BE2C (cell line): ENCODE data around the gene MS4A8.
"Not testable (repeated sequence)": the region's sequence is repeated elsewhere in the genome, so short reads cannot be mapped to it uniquely, and the experiment has no call there.

Source experiments
- DNase-seq: peaks from one replicate; pipeline ENCODE4 v3.0.0-alpha.2; 2020
- H3K27me3 ChIP-seq: fragments of 250-450 bp; sonication (Bioruptor Pico); 2 replicates; pipeline ENCODE4 v1.5.1; 2020; ENCODE audit warnings: mild to moderate bottlenecking
- H3K36me3 ChIP-seq: fragments of 250-450 bp; sonication (Bioruptor Pico); 2 replicates; pipeline ENCODE4 v1.5.1; 2020; ENCODE audit warnings: mild to moderate bottlenecking
- H3K4me1 ChIP-seq: fragments of 250-450 bp; sonication (Bioruptor Pico); 2 replicates; pipeline ENCODE4 v1.5.1; 2020
- H3K4me3 ChIP-seq: 2 replicates; pipeline ENCODE4 v1.5.1; 2011; ENCODE audit warnings: low read depth, low read length
- H3K9me3 ChIP-seq: fragments of 250-450 bp; sonication (Bioruptor Pico); 2 replicates; pipeline ENCODE4 v1.5.1; 2020
- TF ChIP-seq, protein P1 (sequence below): IDR thresholded peaks from 2 replicates; pipeline ENCODE4 v1.5.1; 2012; ENCODE audit warnings: mild to moderate bottlenecking, low read depth, low read length

MS4A8 gene

DNA sequence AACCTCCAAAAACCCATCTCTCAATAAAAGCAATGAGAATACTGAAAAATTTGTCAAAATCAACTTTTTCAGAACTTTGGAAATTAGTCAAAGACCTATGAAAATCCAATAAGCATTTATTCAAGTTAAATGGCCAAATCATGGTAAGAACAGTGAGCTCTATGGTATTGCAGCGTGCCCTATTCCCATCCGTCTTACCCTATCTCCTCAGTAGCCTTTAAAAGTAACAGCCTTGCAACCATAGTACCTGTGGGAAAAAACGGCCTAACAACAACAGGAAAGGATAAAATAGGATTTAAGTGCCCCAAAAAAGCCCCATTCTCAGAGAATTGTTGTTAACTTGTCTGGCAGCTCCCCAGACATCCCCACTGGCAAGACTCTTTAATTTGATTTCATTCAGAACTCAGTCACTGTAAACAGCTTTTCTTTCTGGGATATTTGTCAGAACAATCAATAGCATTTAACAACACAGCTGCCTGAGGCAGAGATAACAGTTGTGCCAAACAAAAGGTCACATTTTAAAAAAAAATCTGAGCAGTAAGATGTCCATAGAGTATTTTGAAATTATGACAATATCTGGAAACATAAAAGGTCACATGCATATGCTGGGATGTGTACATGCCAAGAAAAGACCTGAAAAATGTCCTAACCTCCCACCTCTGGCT lies 18.8 kb upstream of the MS4A8 start:
- Histone ChIP-seq H3K36me3 (no peaks in the 10 kb centered on the region), H3K4me1 (no peaks in the 10 kb centered on the region), H3K9me3 (no peaks in the 10 kb centered on the region), H3K4me3 (no peak overlapping the region), H3K27me3 (no peaks in the 10 kb centered on the region)
- TF ChIP-seq, protein P1, sequence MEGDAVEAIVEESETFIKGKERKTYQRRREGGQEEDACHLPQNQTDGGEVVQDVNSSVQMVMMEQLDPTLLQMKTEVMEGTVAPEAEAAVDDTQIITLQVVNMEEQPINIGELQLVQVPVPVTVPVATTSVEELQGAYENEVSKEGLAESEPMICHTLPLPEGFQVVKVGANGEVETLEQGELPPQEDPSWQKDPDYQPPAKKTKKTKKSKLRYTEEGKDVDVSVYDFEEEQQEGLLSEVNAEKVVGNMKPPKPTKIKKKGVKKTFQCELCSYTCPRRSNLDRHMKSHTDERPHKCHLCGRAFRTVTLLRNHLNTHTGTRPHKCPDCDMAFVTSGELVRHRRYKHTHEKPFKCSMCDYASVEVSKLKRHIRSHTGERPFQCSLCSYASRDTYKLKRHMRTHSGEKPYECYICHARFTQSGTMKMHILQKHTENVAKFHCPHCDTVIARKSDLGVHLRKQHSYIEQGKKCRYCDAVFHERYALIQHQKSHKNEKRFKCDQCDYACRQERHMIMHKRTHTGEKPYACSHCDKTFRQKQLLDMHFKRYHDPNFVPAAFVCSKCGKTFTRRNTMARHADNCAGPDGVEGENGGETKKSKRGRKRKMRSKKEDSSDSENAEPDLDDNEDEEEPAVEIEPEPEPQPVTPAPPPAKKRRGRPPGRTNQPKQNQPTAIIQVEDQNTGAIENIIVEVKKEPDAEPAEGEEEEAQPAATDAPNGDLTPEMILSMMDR, result no peak
- no peak for DNase-seq

DNA sequence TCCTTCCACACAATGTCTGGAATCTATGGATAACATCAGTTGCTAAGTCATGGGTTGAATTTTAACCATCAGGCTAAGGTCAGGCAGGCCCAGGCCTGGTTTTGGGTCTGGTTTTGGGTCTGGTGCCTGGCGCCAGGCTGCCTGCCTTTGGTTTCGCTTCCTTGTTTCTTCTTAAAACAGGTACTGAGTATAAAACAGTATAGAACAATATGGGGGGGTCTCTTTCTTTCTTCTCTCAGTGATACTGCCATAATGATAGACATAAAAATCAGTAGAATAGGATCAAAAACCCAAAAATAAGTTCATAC lies 14.9 kb upstream of the MS4A8 start:
- not testable (repeated sequence) for H3K36me3 ChIP-seq, H3K9me3 ChIP-seq, DNase-seq, H3K4me3 ChIP-seq, H3K4me1 ChIP-seq, H3K27me3 ChIP-seq

DNA sequence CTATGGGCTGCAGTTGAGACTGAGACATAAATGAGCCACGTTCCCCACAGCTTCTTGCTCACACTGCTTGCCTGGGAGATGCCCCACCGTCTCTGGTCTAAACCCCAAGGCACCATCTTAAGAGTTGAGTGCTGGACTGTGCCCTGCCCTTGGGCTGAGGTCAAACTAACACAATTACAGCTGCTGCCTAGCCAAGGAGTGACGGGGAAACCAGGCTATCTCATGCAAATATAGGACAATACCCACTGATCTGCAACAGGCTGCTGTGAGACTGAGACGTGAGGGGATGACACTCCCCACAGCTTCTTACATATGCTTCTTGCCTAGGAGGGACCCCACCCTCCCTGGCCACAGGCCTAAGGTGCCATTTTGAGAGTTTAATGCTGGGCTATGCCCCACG lies 7.8 kb upstream of the MS4A8 start:
- Histone ChIP-seq H3K9me3 (no peaks in the 10 kb centered on the region), H3K36me3 (no peaks in the 10 kb centered on the region), H3K4me3 (no peak overlapping the region), H3K4me1 (no peaks in the 10 kb centered on the region), H3K27me3 (no peaks in the 10 kb centered on the region)
- TF ChIP-seq, protein P1, result no peak
- no peak for DNase-seq

DNA sequence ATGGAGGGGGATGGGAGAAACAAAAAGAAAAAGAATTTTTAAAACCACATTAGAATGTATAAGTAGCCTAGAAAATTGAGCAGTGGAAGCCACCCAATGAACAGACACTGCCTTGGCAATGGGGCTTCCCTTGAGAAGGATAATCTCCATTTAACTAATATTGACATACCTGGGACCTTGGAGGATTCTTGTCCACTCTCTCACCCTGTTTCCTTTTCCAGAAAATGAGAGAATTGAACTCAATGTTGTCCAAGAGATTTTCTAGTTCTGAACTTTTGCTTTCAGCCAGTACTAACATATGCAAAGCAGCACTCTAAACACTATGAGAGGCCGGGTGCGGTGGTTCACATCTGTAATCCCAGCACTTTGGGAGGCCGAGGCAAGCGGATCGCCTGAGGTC lies 524 bp downstream of the MS4A8 start:
- no peaks in the 10 kb centered on the region for H3K27me3 ChIP-seq
- H3K4me1 ChIP-seq, result no peaks in the 10 kb centered on the region
- no peak for DNase-seq
- TF ChIP-seq, protein P1, result no peak
- no peaks in the 10 kb centered on the region for H3K36me3 ChIP-seq
- H3K9me3 ChIP-seq, result no peaks in the 10 kb centered on the region
- H3K4me3 ChIP-seq, result no peak overlapping the region

- no peak for DNase-seq
- no peaks in the 10 kb centered on the region for H3K9me3 ChIP-seq
- no peaks in the 10 kb centered on the region for H3K27me3 ChIP-seq
- H3K4me1 ChIP-seq, result no peaks in the 10 kb centered on the region
- TF ChIP-seq, protein P1, result peak; percentile 53
- no peaks in the 10 kb centered on the region for H3K36me3 ChIP-seq
- H3K4me3 ChIP-seq, result no peak overlapping the region
Observed at GRCh38 chr11:60700689-60701468, 1.5 kb downstream of the MS4A8 start.

DNA sequence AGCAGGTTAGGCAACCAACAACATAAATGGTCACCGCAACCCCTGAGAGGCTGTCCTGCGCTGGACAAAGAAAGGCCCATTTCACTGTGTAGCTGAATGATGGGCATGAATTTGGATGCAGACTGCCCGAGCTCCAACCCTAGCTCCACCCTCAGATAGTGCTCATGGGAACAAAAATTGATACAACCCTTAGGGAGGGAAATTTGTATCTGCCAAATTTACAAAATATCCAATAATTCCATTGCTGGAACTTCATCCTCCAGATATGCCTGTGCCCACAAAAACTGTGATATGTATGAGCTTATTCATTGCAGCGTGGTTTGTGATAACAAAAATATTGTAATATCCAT lies 2.0 kb downstream of the MS4A8 start:
- Histone ChIP-seq H3K9me3 (no peaks in the 10 kb centered on the region), H3K4me1 (no peaks in the 10 kb centered on the region), H3K4me3 (no peak overlapping the region), H3K36me3 (no peaks in the 10 kb centered on the region), H3K27me3 (no peaks in the 10 kb centered on the region)
- DNase-seq, result no peak
- TF ChIP-seq, protein P1, result no peak
